Activated B cell treated with CpG ODN at 0.5 μM for 24 hours (primary cell): ENCODE measurements around the gene PGRMC1. TPM values are rescaled to one million over a fixed set of nuclear protein-coding genes. Genes with fewer than 3 reads are reported as not detected.
"Not testable (repeated sequence)": the region's sequence is repeated elsewhere in the genome, so short reads cannot be mapped to it uniquely, and the experiment has no call there.

Source experiments
- ATAC-seq: fragments of 200-7000 bp; cut with Tn5 transposase; one replicate; pipeline ENCODE4 v1.10.0; 2021; ENCODE audit warnings: low read depth, mild to moderate bottlenecking, moderate library complexity
- CTCF ChIA-PET: fragments of 350-600 bp; sonication (Branson Sonifier 250); formaldehyde crosslinking; loops from one replicate; lab custom pipeline; 2021; ENCODE audit warnings: antibody characterized with exemption; lab: Charles Lee
- POLR2A ChIA-PET: fragments of 350-600 bp; sonication (Branson Sonifier 250); formaldehyde crosslinking; loops from one replicate; lab custom pipeline; 2021; ENCODE audit warnings: antibody characterized with exemption; lab: Charles Lee
- DNase-seq: peaks from one replicate; pipeline ENCODE4 v3.0.0; 2022
- H3K27ac Mint-ChIP-seq: one replicate; pipeline ENCODE4 v1.8.0; 2020; ENCODE audit warnings: mixed read lengths
- H3K27me3 Mint-ChIP-seq: one replicate; pipeline ENCODE4 v1.8.0; 2021; ENCODE audit warnings: mixed read lengths
- H3K36me3 Mint-ChIP-seq: one replicate; pipeline ENCODE4 v1.8.0; 2021; ENCODE audit warnings: low read depth, mixed read lengths
- H3K4me1 Mint-ChIP-seq: one replicate; pipeline ENCODE4 v1.8.0; 2021; ENCODE audit warnings: mixed read lengths
- H3K4me3 Mint-ChIP-seq: one replicate; pipeline ENCODE4 v1.8.0; 2020; ENCODE audit warnings: mild to moderate bottlenecking, mixed read lengths
- H3K9me3 Mint-ChIP-seq: one replicate; pipeline ENCODE4 v1.8.0; 2020; ENCODE audit warnings: mixed read lengths
- CTCF ChIP-seq: fragments of 200-600 bp; IDR thresholded peaks from one replicate; pipeline ENCODE4 v1.8.0; 2022; ENCODE audit warnings: antibody characterized with exemption, mild to moderate bottlenecking
- intact Hi-C: fragments of 100-400 bp; cut with micrococcal nuclease; formaldehyde crosslinking; loops from one replicate; pipeline ENCODE4 v1.15.1; 2024
- total RNA-seq: library from RNA; stranded (reverse); gene quantifications from 2 replicates; pipeline ENCODE4 v1.2.3, GENCODE V29; 2022

The PGRMC1 gene
- total RNA-seq, 1 donor from 2014 or later, result 9.8 TPM

GRCh38 chrX:119190091-119190681 is 45.9 kb upstream of the PGRMC1 start:
- POLR2A ChIA-PET, result no interaction called here
- intact Hi-C loops, result no loop called here
- H3K27me3 Mint-ChIP-seq, result peaks cover 3% of the 10 kb centered on the region

DNA sequence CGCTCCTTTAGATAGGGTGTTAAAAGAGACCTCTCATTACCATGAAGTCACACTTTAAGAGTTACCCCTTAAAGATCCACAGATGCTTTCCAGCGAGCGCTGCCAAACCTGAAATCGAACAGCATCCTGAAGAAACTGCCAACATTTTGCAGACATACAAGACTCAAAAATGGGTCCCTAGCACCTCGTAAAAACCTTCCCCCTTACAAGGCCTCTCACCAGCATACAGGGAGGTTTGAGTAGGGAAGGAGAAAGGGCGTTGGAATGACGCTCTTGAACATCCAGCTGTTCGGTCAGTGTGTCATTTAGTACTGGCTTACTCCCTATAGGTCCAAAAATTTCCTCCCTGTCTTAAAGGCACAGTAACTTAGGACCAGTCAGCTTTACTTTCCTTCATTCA is 45.3 kb upstream of the PGRMC1 start:
- Mint-ChIP-seq H3K27me3 (peaks cover 3% of the 10 kb centered on the region), H3K4me3 (no peak overlapping the region), H3K27ac (no peak overlapping the region), H3K4me1 (no peaks in the 10 kb centered on the region), H3K9me3 (no peaks in the 10 kb centered on the region), H3K36me3 (no peaks in the 10 kb centered on the region)
- intact Hi-C loops, result no loop called here
- TF ChIP-seq CTCF, result no peak
- DNase-seq (no peak), ATAC-seq (no peak)
- ChIA-PET CTCF (no interaction called here), POLR2A (no interaction called here)

More at GRCh38 chrX:119190091-119190681, 45.9 kb upstream of the PGRMC1 start:
- Mint-ChIP-seq H3K4me3 (no peak overlapping the region), H3K27ac (no peak overlapping the region), H3K36me3 (no peaks in the 10 kb centered on the region), H3K9me3 (no peaks in the 10 kb centered on the region), H3K4me1 (no peaks in the 10 kb centered on the region)
- CTCF ChIA-PET, result no interaction called here
- DNase-seq, result no peak
- no peak for ATAC-seq
- no peak for TF ChIP-seq CTCF

GRCh38 chrX:119194621-119195020 is 41.5 kb upstream of the PGRMC1 start:
- Mint-ChIP-seq H3K4me3 (no peak overlapping the region), H3K9me3 (no peaks in the 10 kb centered on the region), H3K27ac (no peak overlapping the region), H3K27me3 (no peaks in the 10 kb centered on the region), H3K4me1 (no peaks in the 10 kb centered on the region), H3K36me3 (no peaks in the 10 kb centered on the region)
- intact Hi-C loops, result no loop called here
- ATAC-seq (no peak), DNase-seq (no peak)
- ChIA-PET CTCF (no interaction called here), POLR2A (no interaction called here)
- no peak for TF ChIP-seq CTCF

DNA sequence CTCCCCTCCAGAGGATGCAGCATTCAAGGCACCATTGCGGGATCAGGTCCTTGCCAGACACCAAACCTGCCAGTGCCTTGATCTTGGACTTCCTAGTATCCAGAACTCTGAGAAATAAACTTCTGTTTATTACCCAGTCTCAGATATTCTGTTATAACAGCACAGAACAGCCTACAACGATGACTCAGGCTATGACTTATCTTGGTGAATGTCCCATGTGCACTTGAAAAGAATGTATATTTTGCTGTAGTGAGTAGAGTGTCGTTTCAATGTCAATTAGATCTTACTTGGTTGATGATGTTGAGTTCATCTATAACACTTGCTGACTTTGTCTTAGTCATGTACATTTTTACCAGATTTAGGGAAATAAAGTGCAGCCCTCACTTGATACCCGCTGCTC is 34.5 kb upstream of the PGRMC1 start:
- intact Hi-C loops, result no loop called here

DNA sequence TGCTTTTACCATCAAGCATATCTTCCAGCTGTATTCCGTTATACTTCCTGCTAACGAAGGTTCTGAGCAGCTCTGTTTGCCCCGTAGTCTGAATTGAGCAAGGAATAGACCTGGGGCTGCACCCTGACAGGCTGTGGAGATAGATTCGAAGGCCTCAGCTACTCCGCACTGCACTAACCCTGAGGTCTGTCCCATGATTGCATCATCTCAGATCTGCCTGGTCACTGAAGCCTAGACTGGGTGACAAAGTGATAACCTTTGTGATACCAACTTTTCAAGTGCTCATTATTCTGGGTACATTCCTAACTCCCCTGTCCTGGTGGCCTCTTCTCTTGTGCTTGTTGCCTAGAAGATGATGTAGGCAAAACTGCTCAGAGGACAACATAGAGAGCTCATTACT is 29.9 kb upstream of the PGRMC1 start:
- DNase-seq (no peak), ATAC-seq (no peak)
- H3K4me3 Mint-ChIP-seq, result no peak overlapping the region
- H3K27me3 Mint-ChIP-seq, result peaks cover 11% of the 10 kb centered on the region
- ChIA-PET POLR2A (no interaction called here), CTCF (no interaction called here)
- intact Hi-C loops, result no loop called here
- no peaks in the 10 kb centered on the region for H3K4me1 Mint-ChIP-seq
- H3K9me3 Mint-ChIP-seq, result no peaks in the 10 kb centered on the region
- no peaks in the 10 kb centered on the region for H3K36me3 Mint-ChIP-seq
- no peak for TF ChIP-seq CTCF
- no peak overlapping the region for H3K27ac Mint-ChIP-seq

More for the DNA sequence above, 34.5 kb upstream of the PGRMC1 start:
- CTCF ChIA-PET, result no interaction called here
- no peaks in the 10 kb centered on the region for H3K9me3 Mint-ChIP-seq
- H3K27ac Mint-ChIP-seq, result no peak overlapping the region
- DNase-seq (no peak), ATAC-seq (no peak)
- H3K36me3 Mint-ChIP-seq, result no peaks in the 10 kb centered on the region
- no peak for TF ChIP-seq CTCF
- POLR2A ChIA-PET, result no interaction called here
- no peak overlapping the region for H3K4me3 Mint-ChIP-seq
- peaks cover 11% of the 10 kb centered on the region for H3K27me3 Mint-ChIP-seq
- no peaks in the 10 kb centered on the region for H3K4me1 Mint-ChIP-seq

GRCh38 chrX:119207483-119207882 is 28.6 kb upstream of the PGRMC1 start:
- CTCF ChIA-PET, POLR2A ChIA-PET, H3K4me1 Mint-ChIP-seq, intact Hi-C loops, ATAC-seq, DNase-seq, H3K4me3 Mint-ChIP-seq, H3K36me3 Mint-ChIP-seq, H3K9me3 Mint-ChIP-seq, H3K27ac Mint-ChIP-seq: not testable (repeated sequence)
- H3K27me3 Mint-ChIP-seq, result peaks cover 11% of the 10 kb centered on the region
